ENCODE data around the gene ACOT13.
"Not testable (repeated sequence)": the region's sequence is repeated elsewhere in the genome, so short reads cannot be mapped to it uniquely, and the experiment has no call there.

ACOT13 gene

GRCh38 chr6:24694198-24694597 lies 27.3 kb downstream of the ACOT13 start:
- H3K9me3 Mint-ChIP-seq: no peaks in the 10 kb centered on the region
- no peaks in the 10 kb centered on the region for H3K27me3 Mint-ChIP-seq
- H3K36me3 Mint-ChIP-seq (ENCODE audit: low read depth): peaks cover 4% of the 10 kb centered on the region
- H3K27ac Mint-ChIP-seq: no peak overlapping the region
- H3K4me1 Mint-ChIP-seq (ENCODE audit: low read depth): peaks cover 37% of the 10 kb centered on the region
- H3K4me3 Mint-ChIP-seq: no peak overlapping the region

- not testable (repeated sequence) for H3K27me3 Mint-ChIP-seq, H3K27ac Mint-ChIP-seq
Observed at GRCh38 chr6:24695635-24696034, 28.8 kb downstream of the ACOT13 start.

GRCh38 chr6:24696097-24696496 lies 29.2 kb downstream of the ACOT13 start:
- peaks cover 52% of the 10 kb centered on the region for H3K4me1 Mint-ChIP-seq (ENCODE audit: low read depth)
- H3K27ac Mint-ChIP-seq: no peak overlapping the region
- H3K27me3 Mint-ChIP-seq: no peaks in the 10 kb centered on the region
- H3K9me3 Mint-ChIP-seq: no peaks in the 10 kb centered on the region
- H3K4me3 Mint-ChIP-seq: no peak overlapping the region
- peaks cover 8% of the 10 kb centered on the region for H3K36me3 Mint-ChIP-seq (ENCODE audit: low read depth)

More at GRCh38 chr6:24695635-24696034, 28.8 kb downstream of the ACOT13 start:
- peaks cover 50% of the 10 kb centered on the region for H3K4me1 Mint-ChIP-seq (ENCODE audit: low read depth)
- H3K36me3 Mint-ChIP-seq (ENCODE audit: low read depth); H3K4me3 Mint-ChIP-seq; H3K9me3 Mint-ChIP-seq: not testable (repeated sequence)

GRCh38 chr6:24699521-24700359 lies 32.9 kb downstream of the ACOT13 start:
- H3K36me3 Mint-ChIP-seq (ENCODE audit: low read depth): peaks cover 28% of the 10 kb centered on the region
- no peaks in the 10 kb centered on the region for H3K9me3 Mint-ChIP-seq
- H3K27me3 Mint-ChIP-seq: no peaks in the 10 kb centered on the region
- H3K27ac Mint-ChIP-seq: peak overlapping the region; percentile 63
- H3K4me3 Mint-ChIP-seq: no peak overlapping the region
- H3K4me1 Mint-ChIP-seq (ENCODE audit: low read depth): peaks cover 51% of the 10 kb centered on the region

GRCh38 chr6:24702720-24703282 lies 35.9 kb downstream of the ACOT13 start:
- Mint-ChIP-seq H3K36me3 (ENCODE audit: low read depth) (peaks cover 55% of the 10 kb centered on the region), H3K4me3 (no peak overlapping the region), H3K27me3 (no peaks in the 10 kb centered on the region), H3K27ac (peak overlapping the region; percentile 24), H3K9me3 (no peaks in the 10 kb centered on the region), H3K4me1 (ENCODE audit: low read depth) (peaks cover 48% of the 10 kb centered on the region)

GRCh38 chr6:24704468-24704867 lies 37.6 kb downstream of the ACOT13 start:
- H3K4me3 Mint-ChIP-seq: no peak overlapping the region
- H3K36me3 Mint-ChIP-seq (ENCODE audit: low read depth): peaks cover 68% of the 10 kb centered on the region
- no peak overlapping the region for H3K27ac Mint-ChIP-seq

GRCh38 chr6:24708612-24709011 lies 41.7 kb downstream of the ACOT13 start:
- Mint-ChIP-seq H3K27me3 (no peaks in the 10 kb centered on the region), H3K4me1 (ENCODE audit: low read depth) (peaks cover 48% of the 10 kb centered on the region), H3K4me3 (no peak overlapping the region), H3K27ac (peak overlapping the region; percentile 49), H3K36me3 (ENCODE audit: low read depth) (peaks cover 89% of the 10 kb centered on the region), H3K9me3 (no peaks in the 10 kb centered on the region)

More at GRCh38 chr6:24704468-24704867, 37.6 kb downstream of the ACOT13 start:
- H3K27me3 Mint-ChIP-seq: no peaks in the 10 kb centered on the region
- H3K9me3 Mint-ChIP-seq: no peaks in the 10 kb centered on the region
- peaks cover 48% of the 10 kb centered on the region for H3K4me1 Mint-ChIP-seq (ENCODE audit: low read depth)

- no peak overlapping the region for H3K4me3 Mint-ChIP-seq
- peaks cover 50% of the 10 kb centered on the region for H3K4me1 Mint-ChIP-seq (ENCODE audit: low read depth)
- peaks cover 89% of the 10 kb centered on the region for H3K36me3 Mint-ChIP-seq (ENCODE audit: low read depth)
- peak overlapping the region; percentile 49 for H3K27ac Mint-ChIP-seq
- no peaks in the 10 kb centered on the region for H3K27me3 Mint-ChIP-seq
- H3K9me3 Mint-ChIP-seq: no peaks in the 10 kb centered on the region
Observed at GRCh38 chr6:24709014-24709711, 42.3 kb downstream of the ACOT13 start.

GRCh38 chr6:24710519-24711303 lies 43.8 kb downstream of the ACOT13 start:
- H3K4me3 Mint-ChIP-seq: no peak overlapping the region
- H3K27me3 Mint-ChIP-seq: no peaks in the 10 kb centered on the region
- H3K4me1 Mint-ChIP-seq (ENCODE audit: low read depth): peaks cover 57% of the 10 kb centered on the region
- peaks cover 91% of the 10 kb centered on the region for H3K36me3 Mint-ChIP-seq (ENCODE audit: low read depth)
- peak overlapping the region; percentile 52 for H3K27ac Mint-ChIP-seq
- H3K9me3 Mint-ChIP-seq: no peaks in the 10 kb centered on the region

- Mint-ChIP-seq H3K4me1 (ENCODE audit: low read depth) (peaks cover 70% of the 10 kb centered on the region), H3K36me3 (ENCODE audit: low read depth) (peaks cover 86% of the 10 kb centered on the region), H3K4me3 (peak overlapping the region; percentile 93), H3K27ac (peak overlapping the region; percentile 36)
- not testable (repeated sequence) for H3K9me3 Mint-ChIP-seq, H3K27me3 Mint-ChIP-seq
Observed at GRCh38 chr6:24716602-24717148, 49.8 kb downstream of the ACOT13 start.

GRCh38 chr6:24718449-24719124 lies 51.7 kb downstream of the ACOT13 start:
- no peaks in the 10 kb centered on the region for H3K9me3 Mint-ChIP-seq
- H3K27ac Mint-ChIP-seq: peak overlapping the region; percentile 96
- no peaks in the 10 kb centered on the region for H3K27me3 Mint-ChIP-seq
- peak overlapping the region; percentile 93 for H3K4me3 Mint-ChIP-seq
- peaks cover 68% of the 10 kb centered on the region for H3K36me3 Mint-ChIP-seq (ENCODE audit: low read depth)
- peaks cover 60% of the 10 kb centered on the region for H3K4me1 Mint-ChIP-seq (ENCODE audit: low read depth)

GRCh38 chr6:24719125-24719971 lies 52.5 kb downstream of the ACOT13 start, which contains the start of gene C6orf62:
Gene C6orf62, minus strand, starts transcription at chr6:24719154. Its CDS starts 486 bp downstream, at chr6:24718668.
- H3K36me3 Mint-ChIP-seq (ENCODE audit: low read depth): peaks cover 61% of the 10 kb centered on the region
- H3K9me3 Mint-ChIP-seq: no peaks in the 10 kb centered on the region
- peak within 1 kb of the TSS; percentile 93 for H3K4me3 Mint-ChIP-seq
- H3K27ac Mint-ChIP-seq: peak within 1 kb of the TSS; percentile 96
- H3K27me3 Mint-ChIP-seq: no peaks in the 10 kb centered on the region
- H3K4me1 Mint-ChIP-seq (ENCODE audit: low read depth): peaks cover 52% of the 10 kb centered on the region

- Mint-ChIP-seq H3K4me1 (ENCODE audit: low read depth) (peaks cover 46% of the 10 kb centered on the region), H3K27ac (peak overlapping the region; percentile 96), H3K27me3 (no peaks in the 10 kb centered on the region), H3K36me3 (ENCODE audit: low read depth) (peaks cover 52% of the 10 kb centered on the region), H3K4me3 (peak overlapping the region; percentile 93), H3K9me3 (no peaks in the 10 kb centered on the region)
Observed at GRCh38 chr6:24720131-24720603, 53.3 kb downstream of the ACOT13 start.
